Stimulated activated CD4-positive, alpha-beta T cell treated with anti-CD3 and anti-CD28 coated beads, Interleukin-12 subunit alpha, Interleukin-12 subunit beta, amount 100 ng/mL, for 4 hours (primary cell): Measurements from ENCODE around the gene AKT3.

Source experiments
- DNase-seq: peaks from one replicate; pipeline ENCODE4 v3.0.0-alpha.2; 2020

AKT3 gene

GRCh38 chr1:243482141-243483022 lies 367.7 kb downstream of the AKT3 start:
- DNase-seq, result no peak

GRCh38 chr1:243481101-243481500 lies 368.9 kb downstream of the AKT3 start:
- DNase-seq, result no peak

- DNase-seq, result no peak
Measured at GRCh38 chr1:243477731-243478290, 372.2 kb downstream of the AKT3 start.

- DNase-seq, result no peak
Measured at GRCh38 chr1:243475966-243476365, 374.1 kb downstream of the AKT3 start.

- no peak for DNase-seq
Measured at GRCh38 chr1:243474906-243475305, 375.1 kb downstream of the AKT3 start.

GRCh38 chr1:243474136-243474881 lies 375.7 kb downstream of the AKT3 start:
- no peak for DNase-seq

- DNase-seq, result no peak
Measured at GRCh38 chr1:243473227-243474135, 376.6 kb downstream of the AKT3 start.

GRCh38 chr1:243471754-243472745 lies 378.0 kb downstream of the AKT3 start:
- no peak for DNase-seq

- no peak for DNase-seq
Measured at GRCh38 chr1:243471026-243471685, 378.9 kb downstream of the AKT3 start.

- DNase-seq, result no peak
Measured at GRCh38 chr1:243470502-243470901, 379.5 kb downstream of the AKT3 start.

GRCh38 chr1:243469497-243469896 lies 380.5 kb downstream of the AKT3 start:
- DNase-seq, result no peak

GRCh38 chr1:243465738-243466137 lies 384.3 kb downstream of the AKT3 start:
- DNase-seq, result no peak

- no peak for DNase-seq
Measured at GRCh38 chr1:243465081-243465480, 385.0 kb downstream of the AKT3 start.

GRCh38 chr1:243462929-243463697 lies 386.9 kb downstream of the AKT3 start:
- no peak for DNase-seq

- no peak for DNase-seq
Measured at GRCh38 chr1:243461700-243462099, 388.3 kb downstream of the AKT3 start.

GRCh38 chr1:243459059-243459458 lies 391.0 kb downstream of the AKT3 start:
- DNase-seq, result no peak

- no peak for DNase-seq
Measured at GRCh38 chr1:243457363-243457982, 392.6 kb downstream of the AKT3 start.

GRCh38 chr1:243455760-243456651 lies 394.0 kb downstream of the AKT3 start:
- DNase-seq, result no peak
